OCI-LY3 (cell line): Measurements from ENCODE around the gene SASH1.

Experiments used
- H2AFZ ChIP-seq: fragments of 200-600, 300-600 bp; shearing (Covaris generic); 2 replicates; pipeline ENCODE4 v1.6.0; 2014; ENCODE audit warnings: antibody characterized with exemption, low read depth, low read length
- H3K27ac ChIP-seq: fragments of 200-600, 300-600 bp; sonication (generic); 2 replicates; pipeline ENCODE4 v1.5.1; 2014; ENCODE audit warnings: mild to moderate bottlenecking, low read length, moderate library complexity, mixed read lengths
- H3K27me3 ChIP-seq: fragments of 200-600, 300-600 bp; sonication (generic); 2 replicates; pipeline ENCODE4 v1.6.1; 2014; ENCODE audit warnings: low read depth, low read length, mixed read lengths
- H3K36me3 ChIP-seq: fragments of 200-600, 300-600 bp; sonication (generic); replicated peaks from 2 replicates; pipeline ENCODE3; 2014; ENCODE audit warnings: low read depth, low read length, mixed read lengths
- H3K4me1 ChIP-seq: fragments of 300-600, 200-600 bp; sonication (generic); 2 replicates; pipeline ENCODE4 v1.6.1; 2014; ENCODE audit warnings: low read length, mixed read lengths
- H3K4me2 ChIP-seq: fragments of 200-600, 300-600 bp; sonication (generic); 2 replicates; pipeline ENCODE4 v1.6.1; 2014; ENCODE audit warnings: low read length, mixed read lengths
- H3K4me3 ChIP-seq: fragments of 300-600, 200-600 bp; sonication (generic); 2 replicates; pipeline ENCODE4 v1.5.1; 2014; ENCODE audit warnings: antibody characterized with exemption, mild to moderate bottlenecking, low read length, moderate library complexity
- H3K79me2 ChIP-seq: fragments of 300-600, 200-600 bp; shearing (Covaris generic); 2 replicates; pipeline ENCODE4 v1.6.1; 2014; ENCODE audit warnings: mild to moderate bottlenecking, low read length, mixed read lengths
- H3K9ac ChIP-seq: fragments of 300-600, 200-600 bp; shearing (Covaris generic); 2 replicates; pipeline ENCODE4 v1.6.0; 2014; ENCODE audit warnings: mild to moderate bottlenecking, low read length, moderate library complexity
- H3K9me3 ChIP-seq: fragments of 200-600, 300-600 bp; shearing (Covaris generic); 2 replicates; pipeline ENCODE4 v1.6.1; 2014; ENCODE audit warnings: low read length, mixed read lengths; ENCODE audit not compliant: insufficient read depth
- H4K20me1 ChIP-seq: fragments of 200-600, 300-600 bp; sonication (generic); 2 replicates; pipeline ENCODE4 v1.6.1; 2016; ENCODE audit warnings: low read length, mixed read lengths; ENCODE audit not compliant: insufficient read depth
- EZH2phosphoT487 ChIP-seq: fragments of 200-600 bp; shearing (Covaris generic); IDR thresholded peaks from 2 replicates; pipeline ENCODE4 v1.6.1; 2018; ENCODE audit warnings: antibody characterized with exemption, mixed run types, low read depth
- TF ChIP-seq, protein P1 (sequence below): fragments of 200-600, 300-600 bp; sonication (generic); IDR thresholded peaks from 2 replicates; pipeline ENCODE4 v1.5.1; 2014; ENCODE audit warnings: antibody characterized with exemption, low read length, low read depth

Gene SASH1

DNA sequence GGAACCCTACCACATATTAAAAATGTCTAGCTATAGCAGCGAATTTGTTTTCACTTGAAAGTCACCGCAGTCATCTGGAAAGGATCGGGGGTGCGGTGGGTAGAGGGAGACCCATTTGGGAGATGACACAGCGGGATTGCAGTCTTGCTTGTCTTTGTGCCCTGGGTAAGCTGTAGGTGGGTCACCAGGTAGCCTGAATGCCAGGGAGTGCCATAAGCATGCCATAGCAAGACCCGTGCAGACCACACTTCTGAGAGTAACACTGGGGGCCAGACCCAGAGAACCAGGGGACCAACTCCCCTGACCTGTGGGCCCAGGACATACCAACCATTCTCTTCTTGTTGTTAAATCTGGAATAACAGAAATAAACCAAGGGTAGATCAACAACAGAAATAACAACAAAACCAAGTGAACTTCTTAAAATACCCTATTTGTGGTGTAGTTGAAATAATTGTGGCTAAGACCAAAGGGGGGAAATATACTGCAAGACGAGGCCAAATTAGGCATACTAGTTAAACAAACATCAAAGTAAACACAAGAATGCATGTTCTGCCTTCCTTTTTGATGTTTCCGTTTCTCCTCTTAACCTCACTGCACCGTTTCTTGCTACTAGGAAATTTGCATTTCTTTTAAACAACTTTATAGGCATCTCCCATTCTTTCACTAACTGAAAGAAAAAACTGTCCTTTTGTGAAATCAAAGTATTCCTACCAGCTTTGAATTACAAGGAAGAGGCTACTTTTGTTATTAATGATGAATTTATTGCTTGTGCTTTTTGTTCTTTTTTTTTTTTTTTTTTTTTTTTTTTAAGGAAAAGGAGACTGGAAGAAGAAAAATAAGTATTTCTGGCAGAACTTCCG lies 128.2 kb downstream of the SASH1 start:
- peaks cover 46% of the 10 kb centered on the region for H3K27me3 ChIP-seq
- no peak overlapping the region for H3K4me3 ChIP-seq
- no peak overlapping the region for H3K27ac ChIP-seq
- no peaks in the 10 kb centered on the region for H3K9me3 ChIP-seq
- H3K36me3 ChIP-seq: no peaks in the 10 kb centered on the region
- no peaks in the 10 kb centered on the region for H4K20me1 ChIP-seq
- H3K79me2 ChIP-seq: no peaks in the 10 kb centered on the region
- no peak overlapping the region for H3K4me2 ChIP-seq
- H2AFZ ChIP-seq: no peak overlapping the region
- TF ChIP-seq, protein P1, sequence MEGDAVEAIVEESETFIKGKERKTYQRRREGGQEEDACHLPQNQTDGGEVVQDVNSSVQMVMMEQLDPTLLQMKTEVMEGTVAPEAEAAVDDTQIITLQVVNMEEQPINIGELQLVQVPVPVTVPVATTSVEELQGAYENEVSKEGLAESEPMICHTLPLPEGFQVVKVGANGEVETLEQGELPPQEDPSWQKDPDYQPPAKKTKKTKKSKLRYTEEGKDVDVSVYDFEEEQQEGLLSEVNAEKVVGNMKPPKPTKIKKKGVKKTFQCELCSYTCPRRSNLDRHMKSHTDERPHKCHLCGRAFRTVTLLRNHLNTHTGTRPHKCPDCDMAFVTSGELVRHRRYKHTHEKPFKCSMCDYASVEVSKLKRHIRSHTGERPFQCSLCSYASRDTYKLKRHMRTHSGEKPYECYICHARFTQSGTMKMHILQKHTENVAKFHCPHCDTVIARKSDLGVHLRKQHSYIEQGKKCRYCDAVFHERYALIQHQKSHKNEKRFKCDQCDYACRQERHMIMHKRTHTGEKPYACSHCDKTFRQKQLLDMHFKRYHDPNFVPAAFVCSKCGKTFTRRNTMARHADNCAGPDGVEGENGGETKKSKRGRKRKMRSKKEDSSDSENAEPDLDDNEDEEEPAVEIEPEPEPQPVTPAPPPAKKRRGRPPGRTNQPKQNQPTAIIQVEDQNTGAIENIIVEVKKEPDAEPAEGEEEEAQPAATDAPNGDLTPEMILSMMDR: no peak
- no peak for TF ChIP-seq EZH2phosphoT487
- H3K9ac ChIP-seq: no peak overlapping the region
- no peaks in the 10 kb centered on the region for H3K4me1 ChIP-seq

- H3K79me2 ChIP-seq: no peaks in the 10 kb centered on the region
- no peaks in the 10 kb centered on the region for H3K9me3 ChIP-seq
- no peaks in the 10 kb centered on the region for H3K4me1 ChIP-seq
- no peak for TF ChIP-seq EZH2phosphoT487
- TF ChIP-seq, protein P1: no peak
- H4K20me1 ChIP-seq: no peaks in the 10 kb centered on the region
- H3K27ac ChIP-seq: no peak overlapping the region
- H2AFZ ChIP-seq: no peak overlapping the region
- H3K36me3 ChIP-seq: no peaks in the 10 kb centered on the region
- H3K27me3 ChIP-seq: peaks cover 46% of the 10 kb centered on the region
- H3K9ac ChIP-seq: no peak overlapping the region
- H3K4me2 ChIP-seq: no peak overlapping the region
- no peak overlapping the region for H3K4me3 ChIP-seq
Measured at GRCh38 chr6:148471624-148472159, 129.1 kb downstream of the SASH1 start.

GRCh38 chr6:148472171-148473105 lies 129.8 kb downstream of the SASH1 start:
- H3K9me3 ChIP-seq: no peaks in the 10 kb centered on the region
- H2AFZ ChIP-seq: no peak overlapping the region
- peaks cover 46% of the 10 kb centered on the region for H3K27me3 ChIP-seq
- no peaks in the 10 kb centered on the region for H3K79me2 ChIP-seq
- no peaks in the 10 kb centered on the region for H3K36me3 ChIP-seq
- no peak overlapping the region for H3K4me2 ChIP-seq
- H3K4me3 ChIP-seq: no peak overlapping the region
- no peaks in the 10 kb centered on the region for H4K20me1 ChIP-seq
- no peak overlapping the region for H3K9ac ChIP-seq
- no peak for TF ChIP-seq EZH2phosphoT487
- TF ChIP-seq, protein P1: no peak
- H3K4me1 ChIP-seq: no peaks in the 10 kb centered on the region
- no peak overlapping the region for H3K27ac ChIP-seq

- H3K4me1 ChIP-seq: no peaks in the 10 kb centered on the region
- no peaks in the 10 kb centered on the region for H4K20me1 ChIP-seq
- H3K4me3 ChIP-seq: no peak overlapping the region
- H3K27ac ChIP-seq: no peak overlapping the region
- H3K4me2 ChIP-seq: no peak overlapping the region
- H3K9me3 ChIP-seq: no peaks in the 10 kb centered on the region
- no peaks in the 10 kb centered on the region for H3K79me2 ChIP-seq
- peaks cover 10% of the 10 kb centered on the region; the same call in 1 of the 2 replicates for H3K27me3 ChIP-seq
- no peaks in the 10 kb centered on the region for H3K36me3 ChIP-seq
- H2AFZ ChIP-seq: no peak overlapping the region
- TF ChIP-seq EZH2phosphoT487: no peak
- TF ChIP-seq, protein P1: no peak
- H3K9ac ChIP-seq: no peak overlapping the region
Measured at GRCh38 chr6:148479497-148479896, 136.9 kb downstream of the SASH1 start.
